ENCODE data around the gene SOWAHA.
"Not testable (repeated sequence)": the region's sequence is repeated elsewhere in the genome, so short reads cannot be mapped to it uniquely, and the experiment has no call there.

The SOWAHA gene

DNA sequence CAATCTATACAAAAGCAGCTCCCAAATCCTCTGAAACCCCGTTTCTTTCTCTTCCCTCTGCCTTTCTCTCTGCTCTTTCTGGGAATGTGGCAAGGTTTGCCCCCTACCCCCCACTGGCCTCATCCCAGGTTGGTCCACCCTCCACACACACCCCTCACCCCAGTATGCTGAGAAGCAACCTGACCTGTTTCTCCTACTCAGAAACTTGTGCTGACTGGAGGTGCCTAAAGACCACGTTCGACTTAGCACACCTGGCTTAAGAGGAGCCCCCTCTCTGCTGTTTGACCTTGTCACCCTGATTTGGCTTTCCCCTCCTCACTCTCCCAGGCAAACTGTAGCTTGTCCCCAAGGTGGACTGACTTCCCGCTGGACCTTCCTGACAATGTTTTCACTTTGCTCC lies 35.0 kb upstream of the SOWAHA start:
- DNase-seq: no peak

- no peak for DNase-seq
Observed at GRCh38 chr5:132778856-132779255, 34.2 kb upstream of the SOWAHA start.

GRCh38 chr5:132779961-132780360 lies 33.1 kb upstream of the SOWAHA start:
- no peak for DNase-seq

DNA sequence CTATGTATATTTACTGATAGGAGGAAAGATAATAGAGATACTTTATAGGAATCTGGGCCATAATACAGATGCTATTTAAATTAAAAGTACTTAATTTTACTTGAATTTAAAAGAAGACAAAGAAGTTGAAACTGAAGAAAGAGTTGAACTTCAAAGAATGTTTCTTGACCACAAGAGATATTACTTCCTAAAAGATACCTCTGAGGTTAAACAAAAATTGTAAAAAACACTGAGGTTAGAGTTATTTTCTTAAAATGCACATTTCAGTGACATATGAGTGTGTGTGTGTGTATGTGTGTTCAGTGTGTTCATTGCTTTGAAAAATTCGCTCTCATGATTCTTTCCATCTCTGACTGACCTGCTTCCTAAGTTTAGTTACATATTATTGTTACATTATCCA lies 32.5 kb upstream of the SOWAHA start:
- DNase-seq: no peak

- DNase-seq: no peak
Observed at GRCh38 chr5:132781029-132781428, 32.1 kb upstream of the SOWAHA start.

GRCh38 chr5:132782101-132782500 lies 31.0 kb upstream of the SOWAHA start:
- DNase-seq: no peak

DNA sequence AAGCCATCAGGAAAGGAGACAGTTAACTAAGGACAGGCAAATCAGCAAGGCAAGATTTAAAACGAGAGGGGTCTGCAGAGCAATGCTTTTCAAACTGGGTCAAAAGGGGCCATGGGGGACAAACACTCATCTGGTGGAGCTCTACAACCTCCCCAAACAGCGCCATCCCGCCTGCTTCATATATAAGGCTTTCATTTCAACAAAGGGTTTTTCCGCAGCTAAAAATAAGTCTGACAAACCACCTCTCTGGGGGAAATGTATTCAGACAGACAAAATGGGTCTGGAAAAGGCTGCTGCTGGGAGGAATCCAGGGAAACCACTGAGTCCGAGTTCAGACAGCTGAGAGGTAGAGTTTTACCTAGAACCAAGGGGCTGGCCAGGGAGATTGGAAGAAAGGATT lies 27.7 kb upstream of the SOWAHA start:
- DNase-seq: no peak

- DNase-seq: no peak
Observed at GRCh38 chr5:132785864-132786263, 27.2 kb upstream of the SOWAHA start.

DNA sequence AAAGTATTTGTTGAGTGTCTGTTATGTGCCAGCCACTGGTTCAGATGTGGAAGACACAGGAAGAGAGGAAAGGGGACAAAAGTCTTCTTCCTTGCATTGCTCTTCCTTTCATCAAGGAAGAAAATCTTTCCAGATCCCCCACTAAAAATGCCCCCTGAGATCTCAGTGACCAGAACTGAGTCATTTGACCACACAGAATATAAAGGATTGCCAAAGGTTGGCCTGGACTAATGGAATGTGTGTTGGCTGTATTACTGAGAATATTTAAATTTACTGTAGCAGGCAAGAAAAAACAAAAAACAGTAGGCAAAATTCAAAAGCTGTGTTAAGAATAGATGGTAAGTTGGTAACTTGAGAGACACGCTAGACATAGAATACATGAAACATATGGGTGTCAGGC lies 26.0 kb upstream of the SOWAHA start:
- no peak for DNase-seq

DNA sequence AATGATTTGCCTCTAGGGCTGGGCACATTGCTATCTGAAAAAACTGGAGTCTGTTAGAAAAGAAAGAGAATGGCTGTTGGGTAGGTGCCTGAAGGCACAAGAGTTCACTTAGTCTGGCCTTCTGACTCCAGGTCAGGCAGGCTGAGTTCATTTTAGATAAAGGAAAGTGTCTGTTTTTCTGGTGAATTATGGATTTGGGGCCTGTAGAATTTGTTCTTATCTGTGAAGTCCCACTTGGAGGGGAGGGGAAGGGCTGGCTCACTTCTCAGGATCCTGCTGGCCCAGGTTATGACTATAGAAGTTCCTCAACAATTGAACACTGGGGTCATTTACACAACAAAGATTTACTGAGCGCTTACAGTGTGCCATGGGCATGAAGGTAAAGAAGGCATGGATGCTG lies 24.6 kb upstream of the SOWAHA start:
- no peak for DNase-seq

GRCh38 chr5:132788990-132789886 lies 23.9 kb upstream of the SOWAHA start:
- DNase-seq: no peak

DNA sequence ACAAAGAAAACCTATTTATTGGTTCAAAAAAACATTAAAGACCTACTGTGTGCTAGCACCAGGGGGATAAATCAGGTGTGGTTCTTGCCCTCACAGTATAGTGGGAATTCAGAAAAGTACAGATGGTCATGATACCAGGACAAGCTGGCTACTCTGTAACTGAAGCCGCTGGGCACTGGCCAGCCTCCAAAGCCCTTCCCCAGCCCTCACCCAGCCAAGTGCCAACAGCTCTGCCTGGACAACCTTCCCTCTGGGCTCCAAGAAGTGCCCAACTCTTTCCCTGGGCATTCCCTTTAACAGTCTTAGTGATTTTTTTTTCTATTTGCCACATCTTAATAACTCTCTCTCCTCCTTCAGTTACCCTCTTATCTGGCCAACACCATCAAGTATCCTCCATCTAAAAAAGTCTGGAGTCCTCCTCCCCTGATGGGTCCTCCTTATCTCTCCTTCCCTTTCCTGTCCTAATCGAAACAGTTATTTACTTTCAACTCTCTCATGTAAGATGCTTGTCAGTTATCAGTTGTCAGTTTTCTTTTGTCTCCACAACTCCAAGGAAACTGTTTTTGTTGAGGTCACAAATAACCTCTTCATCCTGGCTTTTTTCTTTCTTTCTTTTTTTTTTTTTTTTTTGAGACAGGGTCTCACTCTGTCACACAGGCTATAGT lies 22.8 kb upstream of the SOWAHA start:
- DNase-seq: no peak

GRCh38 chr5:132791026-132791425 lies 22.1 kb upstream of the SOWAHA start:
- DNase-seq: no peak

DNA sequence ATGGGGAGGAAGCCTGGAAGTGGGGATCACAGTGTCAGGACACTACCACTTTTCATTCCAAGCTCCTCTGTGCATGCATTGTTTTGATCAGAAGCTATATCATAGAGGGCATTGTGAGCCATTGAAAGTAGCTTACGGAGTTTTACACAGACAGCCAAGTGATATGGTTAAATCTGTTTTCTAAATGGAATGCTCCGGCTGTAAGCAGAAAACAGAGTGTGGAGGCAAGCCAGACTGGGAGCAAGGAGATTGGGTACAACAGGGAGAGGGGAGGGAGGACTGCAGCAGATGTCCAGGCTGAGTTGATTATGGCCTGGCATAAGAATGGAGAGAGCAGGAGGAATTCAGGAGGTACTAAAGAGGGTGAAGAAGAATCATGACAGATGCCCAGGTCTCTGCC lies 15.5 kb upstream of the SOWAHA start:
- no peak for DNase-seq

- DNase-seq: no peak
Observed at GRCh38 chr5:132799392-132799791, 13.7 kb upstream of the SOWAHA start.

DNA sequence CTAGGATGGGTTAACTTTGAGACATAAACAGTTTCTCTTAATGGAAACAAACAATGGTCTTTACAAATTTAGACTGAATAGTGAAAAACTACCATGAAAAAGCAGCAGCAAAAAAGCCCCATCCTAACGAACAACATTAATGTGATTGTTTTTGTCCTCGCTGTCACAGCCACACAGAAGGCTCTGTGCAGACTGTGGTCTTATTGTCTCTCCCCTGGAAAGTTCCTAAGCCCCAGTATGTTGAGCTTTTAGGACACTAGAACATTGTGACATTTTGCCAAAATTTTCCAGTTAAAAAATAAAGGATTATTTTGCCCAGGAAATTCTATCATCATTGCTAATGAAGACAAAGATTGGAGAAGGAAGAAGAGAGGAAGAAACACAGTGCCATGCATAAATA lies 12.6 kb upstream of the SOWAHA start:
- no peak for DNase-seq

DNA sequence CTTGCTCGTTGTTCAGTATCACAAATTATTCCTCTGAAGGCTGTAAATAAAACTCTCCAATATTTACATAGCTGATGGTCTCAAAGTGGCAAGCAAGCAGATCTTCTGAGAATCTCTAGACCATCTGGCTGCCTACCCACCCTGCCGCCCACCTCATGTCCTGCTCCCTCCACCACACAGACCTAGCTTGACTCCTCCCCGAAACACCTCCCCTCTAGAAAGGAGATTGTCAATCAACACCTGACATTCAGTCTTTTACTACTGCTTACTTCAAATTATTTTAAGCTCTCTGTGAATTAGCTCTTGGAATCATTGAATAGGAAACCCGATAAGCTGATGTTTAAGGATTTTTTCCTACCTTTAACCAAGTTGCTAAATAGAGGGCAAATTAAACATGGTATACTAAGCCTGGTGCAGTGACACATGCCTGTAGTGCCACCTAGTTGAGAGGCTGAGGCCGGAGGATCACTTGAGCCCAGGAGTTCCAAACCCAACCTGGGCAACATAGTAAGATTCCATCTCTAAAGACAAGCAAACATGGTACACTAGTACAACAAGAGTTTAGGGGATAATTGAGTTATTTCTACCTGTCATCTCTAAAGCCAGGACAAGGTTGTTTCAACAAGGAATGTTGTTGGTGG lies 10.9 kb upstream of the SOWAHA start:
- DNase-seq: no peak

GRCh38 chr5:132802685-132803066 lies 10.4 kb upstream of the SOWAHA start:
- not testable (repeated sequence) for DNase-seq

DNA sequence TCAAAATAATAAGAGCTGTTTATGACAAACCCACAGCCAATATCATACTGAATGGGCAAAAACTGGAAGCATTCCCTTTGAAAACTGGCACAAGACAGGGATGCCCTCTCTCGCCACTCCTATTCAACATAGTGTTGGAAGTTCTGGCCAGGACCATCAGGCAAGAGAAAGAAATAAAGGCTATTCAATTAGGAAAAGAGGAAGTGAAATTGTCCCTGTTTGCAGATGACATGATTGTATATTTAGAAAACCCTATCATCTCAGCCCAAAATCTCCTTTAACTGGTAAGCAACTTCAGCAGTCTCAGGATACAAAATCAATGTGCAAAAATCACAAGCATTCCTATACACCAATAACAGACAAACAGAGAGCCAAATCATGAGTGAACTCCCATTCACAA lies 8.9 kb upstream of the SOWAHA start:
- not testable (repeated sequence) for DNase-seq

- DNase-seq: not testable (repeated sequence)
Observed at GRCh38 chr5:132805872-132806271, 7.2 kb upstream of the SOWAHA start.

- DNase-seq: not testable (repeated sequence)
Observed at GRCh38 chr5:132806804-132807162, 6.3 kb upstream of the SOWAHA start.

GRCh38 chr5:132807163-132807838 lies 5.8 kb upstream of the SOWAHA start:
- DNase-seq: no peak

DNA sequence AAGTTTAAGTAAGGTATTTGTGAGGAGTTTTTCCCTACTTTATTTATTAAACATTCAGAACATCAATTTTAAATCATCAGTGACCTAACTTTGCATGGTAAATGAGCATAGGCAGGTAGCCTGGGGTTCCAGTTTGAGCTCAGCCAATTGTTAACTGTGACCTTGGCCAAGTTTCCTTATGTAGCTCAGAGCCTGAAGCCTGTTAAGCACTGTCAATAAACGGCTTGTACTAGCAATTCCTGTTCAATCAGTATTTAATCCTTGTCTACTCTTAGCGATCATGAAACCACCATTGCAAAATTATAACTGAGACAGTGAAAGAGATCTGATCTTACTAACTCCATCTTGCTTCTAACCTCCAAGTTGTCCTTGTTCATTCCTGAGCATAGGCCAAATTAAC lies 4.7 kb upstream of the SOWAHA start:
- no peak for DNase-seq

Data from activated CD4-positive, alpha-beta T cell treated with anti-CD3 and anti-CD28 coated beads, Interleukin-2, amount 50 U/mL, for 48 hours (primary cell).